Measurements from ENCODE around the gene PEA15.

PEA15 gene

DNA sequence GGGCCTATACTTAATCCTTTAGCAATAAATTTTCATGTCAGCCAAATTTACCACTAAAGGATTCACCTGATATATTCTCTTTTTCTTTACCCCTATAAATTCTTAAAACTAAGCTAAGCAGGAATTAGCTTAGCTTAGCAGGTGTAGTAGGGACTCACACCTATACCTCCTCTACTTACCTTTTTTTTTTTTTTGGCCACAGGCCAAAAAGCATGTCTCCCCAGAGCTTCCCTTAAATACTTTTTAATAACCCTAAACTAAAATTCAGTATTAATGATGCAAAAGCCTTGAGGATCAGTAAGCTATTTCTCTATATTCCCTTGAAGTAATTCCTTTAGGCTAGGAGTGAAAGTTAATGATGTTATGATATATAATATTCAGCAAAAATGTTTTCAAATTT is 23.2 kb downstream of the PEA15 start:
- no peak overlapping the region for H3K4me3 ChIP-seq (ENCODE audit: control insufficient read depth, low read depth, low read length)
- DNase-seq (ENCODE audit: low read depth), result no peak
- TF ChIP-seq CTCF (IDR thresholded peaks at IDR 0.05; ENCODE audit: control insufficient read depth, insufficient read depth, low read depth, low read length, missing control alignments), result no peak

DNA sequence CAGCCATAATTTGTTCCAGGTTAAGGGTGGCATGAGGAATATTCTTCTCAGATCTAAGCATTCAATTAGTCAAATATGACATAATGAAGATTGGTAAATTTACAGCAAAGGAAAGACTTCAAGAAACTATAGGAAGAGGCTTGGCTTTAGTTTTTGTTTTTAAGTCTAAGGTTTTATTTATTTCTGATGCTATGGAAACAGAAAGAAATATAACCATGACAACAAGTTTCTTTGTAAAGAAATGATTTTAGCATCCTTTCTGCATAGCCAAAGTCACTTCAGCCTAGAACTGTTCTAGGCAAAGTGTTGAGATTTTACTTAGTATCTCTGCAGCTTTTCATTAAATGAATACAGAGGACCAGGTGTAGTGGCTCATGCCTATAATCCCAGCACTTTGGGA is 27.7 kb downstream of the PEA15 start:
- TF ChIP-seq CTCF (IDR thresholded peaks at IDR 0.05; ENCODE audit: control insufficient read depth, insufficient read depth, low read depth, low read length, missing control alignments), result no peak
- DNase-seq (ENCODE audit: low read depth), result no peak

DNA sequence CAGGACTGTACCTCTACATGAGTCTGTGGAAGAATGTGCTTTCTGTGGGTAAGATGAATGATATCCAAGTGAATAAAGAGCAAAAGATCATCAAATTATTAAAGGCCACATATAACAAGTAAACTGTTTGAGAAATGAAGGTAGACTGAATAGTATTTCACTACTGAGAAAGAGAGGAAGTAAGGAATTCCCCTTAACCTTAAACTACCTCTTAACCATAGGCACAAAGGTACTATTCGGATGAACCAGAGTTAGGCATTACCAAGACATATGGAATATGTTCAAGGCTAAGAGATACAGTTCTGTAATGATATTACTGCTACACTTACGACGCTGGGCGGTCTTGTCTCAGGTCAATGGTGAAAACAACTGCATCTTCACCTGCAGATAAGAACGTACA is 31.6 kb downstream of the PEA15 start:
- no peak overlapping the region for H3K4me3 ChIP-seq (ENCODE audit: control insufficient read depth, low read depth, low read length)
- no peak for TF ChIP-seq CTCF (IDR thresholded peaks at IDR 0.05; ENCODE audit: control insufficient read depth, insufficient read depth, low read depth, low read length, missing control alignments)
- DNase-seq (ENCODE audit: low read depth), result no peak

More for the DNA sequence above, 27.7 kb downstream of the PEA15 start:
- H3K4me3 ChIP-seq (ENCODE audit: control insufficient read depth, low read depth, low read length), result no peak overlapping the region

- no peak for TF ChIP-seq CTCF (IDR thresholded peaks at IDR 0.05; ENCODE audit: control insufficient read depth, insufficient read depth, low read depth, low read length, missing control alignments)
- H3K4me3 ChIP-seq (ENCODE audit: control insufficient read depth, low read depth, low read length), result no peak overlapping the region
- DNase-seq (ENCODE audit: low read depth), result no peak
Observed at GRCh38 chr1:160237558-160237957, 32.4 kb downstream of the PEA15 start.

- no peak for DNase-seq (ENCODE audit: low read depth)
- no peak for TF ChIP-seq CTCF (IDR thresholded peaks at IDR 0.05; ENCODE audit: control insufficient read depth, insufficient read depth, low read depth, low read length, missing control alignments)
- no peak overlapping the region for H3K4me3 ChIP-seq (ENCODE audit: control insufficient read depth, low read depth, low read length)
Observed at GRCh38 chr1:160238408-160238807, 33.2 kb downstream of the PEA15 start.

DNA sequence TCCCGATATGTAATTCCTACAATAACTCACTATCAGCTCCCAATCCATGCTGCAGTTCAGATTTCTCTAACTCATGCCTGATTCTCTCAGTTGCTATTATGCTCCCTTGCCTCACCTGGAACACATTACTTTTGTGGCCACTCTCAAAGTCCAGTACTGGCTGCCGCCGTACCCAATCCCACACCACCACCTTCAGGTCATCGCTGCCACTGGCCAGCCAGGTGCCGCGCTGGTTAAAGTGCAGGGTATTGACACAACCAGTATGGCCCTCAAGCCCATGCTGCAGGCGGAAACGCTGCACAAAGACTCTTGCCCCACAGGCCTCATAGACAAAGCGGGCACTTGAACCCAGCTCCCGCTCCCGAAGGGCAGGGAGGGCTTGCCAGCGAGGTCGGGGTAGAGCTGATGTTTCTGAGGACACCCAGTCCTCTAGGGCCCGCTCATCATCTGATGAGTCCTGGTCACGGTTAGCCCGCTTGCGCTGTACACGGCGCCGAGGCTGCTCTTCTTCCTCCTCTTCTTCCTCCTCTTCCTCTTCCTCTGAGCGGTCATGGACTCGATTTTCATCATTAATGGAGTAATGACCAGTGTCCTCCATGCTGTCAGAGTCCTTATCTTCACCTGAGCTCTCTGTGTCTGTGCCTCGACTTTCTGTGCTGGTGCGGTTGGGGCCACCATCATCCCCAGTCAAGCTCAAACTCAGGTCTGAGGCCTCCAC is 34.6 kb downstream of the PEA15 start:
- H3K4me3 ChIP-seq (ENCODE audit: control insufficient read depth, low read depth, low read length), result no peak overlapping the region
- DNase-seq (ENCODE audit: low read depth), result no peak
- no peak for TF ChIP-seq CTCF (IDR thresholded peaks at IDR 0.05; ENCODE audit: control insufficient read depth, insufficient read depth, low read depth, low read length, missing control alignments)
